ENCODE results near the gene NRP1.

- TF ChIP-seq POLR2A (IDR thresholded peaks at IDR 0.05), result no peak
- TF ChIP-seq CTCF (IDR thresholded peaks at IDR 0.05), result no peak
These were observed 31.5 kb upstream of the NRP1 start for GRCh38 chr10:33365871-33366411.
